GM18526 (cell line): ENCODE results near the gene MROH2A.

ENCODE experiments used
- POLR2A ChIP-seq: IDR thresholded peaks from 3 replicates; pipeline ENCODE4 v1.6.1; 2011; ENCODE audit not compliant: insufficient read length; ENCODE audit errors: extremely low read depth

MROH2A gene

DNA sequence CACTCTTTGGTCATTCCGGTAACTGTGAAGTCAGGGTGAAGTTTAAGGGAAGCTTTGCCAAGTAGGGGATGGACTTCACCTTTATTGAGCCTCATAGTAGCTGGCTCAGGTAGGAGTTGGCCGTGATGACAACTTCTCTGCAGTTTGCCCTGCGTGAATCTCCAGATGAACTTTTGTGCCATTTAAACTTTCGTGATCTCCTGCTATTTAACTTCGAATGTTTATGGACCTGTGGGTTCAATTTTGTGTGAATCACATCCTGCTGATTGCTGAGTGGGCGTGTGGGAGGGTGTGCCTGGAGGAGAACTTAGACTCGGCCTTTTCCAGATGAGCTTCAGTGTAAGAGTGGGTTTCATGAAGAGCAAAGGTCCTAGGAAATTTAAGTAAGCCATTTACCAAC is 13.9 kb upstream of the MROH2A start:
- no peak for TF ChIP-seq POLR2A

DNA sequence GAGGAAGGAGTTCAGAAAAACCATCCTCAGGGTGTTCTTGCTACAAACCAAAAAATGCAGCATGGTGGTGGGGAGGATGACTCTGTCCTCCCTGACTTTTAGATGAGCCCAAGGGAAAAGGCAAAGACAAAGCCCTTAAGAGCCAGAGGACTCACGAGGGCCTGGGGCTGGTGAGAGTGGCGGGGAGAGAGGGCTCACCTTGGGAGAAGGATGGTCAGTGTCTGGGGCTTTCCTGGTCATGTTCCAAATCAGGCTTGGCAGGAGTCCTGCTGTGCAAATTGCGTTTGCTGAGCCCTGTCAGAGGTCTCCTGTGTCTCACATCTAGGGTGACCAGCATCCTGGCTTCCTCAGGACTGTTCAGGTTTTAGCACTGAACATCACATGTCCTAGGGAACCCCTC is 13.4 kb upstream of the MROH2A start:
- TF ChIP-seq POLR2A: no peak

DNA sequence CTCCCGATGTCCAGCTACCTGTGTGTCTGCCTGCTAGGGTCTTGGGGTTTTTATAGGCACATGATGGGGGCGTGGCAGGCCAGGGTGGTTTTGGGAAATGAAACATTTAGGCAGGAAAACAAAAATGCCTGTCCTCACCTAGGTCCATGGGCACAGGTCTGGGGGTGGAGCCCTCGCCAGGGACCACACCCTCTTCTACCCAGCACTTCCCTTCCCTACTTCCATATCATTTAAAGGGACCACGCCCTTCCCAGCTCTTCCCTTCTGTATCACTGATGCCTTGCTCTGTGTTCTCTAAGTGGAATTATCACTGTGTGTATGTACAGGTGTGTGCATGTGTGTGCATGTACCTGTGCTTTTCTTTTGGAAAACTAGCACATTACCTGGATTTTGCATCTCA is 11.7 kb upstream of the MROH2A start:
- no peak for TF ChIP-seq POLR2A

DNA sequence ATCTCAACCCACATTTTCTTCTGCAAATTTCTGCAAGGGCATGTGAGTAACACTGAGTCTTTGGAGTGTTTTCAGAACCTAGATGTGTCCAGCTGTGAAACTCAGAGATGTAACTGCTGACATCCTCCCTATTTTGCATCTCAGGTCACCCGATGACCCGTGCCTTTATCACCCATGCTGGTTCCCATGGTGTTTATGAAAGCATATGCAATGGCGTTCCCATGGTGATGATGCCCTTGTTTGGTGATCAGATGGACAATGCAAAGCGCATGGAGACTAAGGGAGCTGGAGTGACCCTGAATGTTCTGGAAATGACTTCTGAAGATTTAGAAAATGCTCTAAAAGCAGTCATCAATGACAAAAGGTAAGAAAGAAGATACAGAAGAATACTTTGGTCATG is 10.1 kb upstream of the MROH2A start:
- no peak for TF ChIP-seq POLR2A

DNA sequence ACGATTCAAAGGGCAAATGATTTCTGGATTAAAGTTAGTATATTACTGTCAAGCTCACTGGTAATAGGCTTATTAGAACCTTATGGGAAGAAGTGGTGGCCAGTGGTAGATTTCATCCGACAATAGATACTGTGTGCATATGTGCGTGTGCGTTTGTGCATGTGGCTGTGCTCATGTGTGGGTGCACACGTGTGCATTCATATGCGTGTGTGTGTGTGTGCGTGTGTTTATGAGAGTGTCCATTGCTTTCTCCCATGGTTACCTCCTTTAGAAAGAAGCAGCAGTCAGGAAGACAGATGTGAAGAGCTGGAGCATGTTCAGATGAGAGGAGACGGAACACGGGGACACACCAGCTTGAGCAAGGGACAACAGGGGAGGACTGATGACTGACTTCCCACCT is 8.9 kb upstream of the MROH2A start:
- TF ChIP-seq POLR2A: no peak

DNA sequence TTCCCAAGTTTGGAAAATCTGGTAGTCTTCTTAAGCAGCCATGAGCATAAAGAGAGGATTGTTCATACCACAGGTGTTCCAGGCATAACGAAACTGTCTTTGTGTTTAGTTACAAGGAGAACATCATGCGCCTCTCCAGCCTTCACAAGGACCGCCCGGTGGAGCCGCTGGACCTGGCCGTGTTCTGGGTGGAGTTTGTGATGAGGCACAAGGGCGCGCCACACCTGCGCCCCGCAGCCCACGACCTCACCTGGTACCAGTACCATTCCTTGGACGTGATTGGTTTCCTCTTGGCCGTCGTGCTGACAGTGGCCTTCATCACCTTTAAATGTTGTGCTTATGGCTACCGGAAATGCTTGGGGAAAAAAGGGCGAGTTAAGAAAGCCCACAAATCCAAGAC is 6.0 kb upstream of the MROH2A start:
- TF ChIP-seq POLR2A: no peak

DNA sequence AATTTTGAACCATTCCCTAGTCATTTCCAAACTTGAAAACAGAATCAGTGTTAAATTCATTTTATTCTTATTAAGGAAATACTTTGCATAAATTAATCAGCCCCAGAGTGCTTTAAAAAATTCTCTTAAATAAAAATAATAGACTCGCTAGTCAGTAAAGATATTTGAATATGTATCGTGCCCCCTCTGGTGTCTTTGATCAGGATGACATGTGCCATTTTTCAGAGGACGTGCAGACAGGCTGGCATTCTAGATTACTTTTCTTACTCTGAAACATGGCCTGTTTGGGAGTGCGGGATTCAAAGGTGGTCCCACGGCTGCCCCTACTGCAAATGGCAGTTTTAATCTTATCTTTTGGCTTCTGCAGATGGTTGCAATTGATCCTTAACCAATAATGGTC is 5.5 kb upstream of the MROH2A start:
- no peak for TF ChIP-seq POLR2A

DNA sequence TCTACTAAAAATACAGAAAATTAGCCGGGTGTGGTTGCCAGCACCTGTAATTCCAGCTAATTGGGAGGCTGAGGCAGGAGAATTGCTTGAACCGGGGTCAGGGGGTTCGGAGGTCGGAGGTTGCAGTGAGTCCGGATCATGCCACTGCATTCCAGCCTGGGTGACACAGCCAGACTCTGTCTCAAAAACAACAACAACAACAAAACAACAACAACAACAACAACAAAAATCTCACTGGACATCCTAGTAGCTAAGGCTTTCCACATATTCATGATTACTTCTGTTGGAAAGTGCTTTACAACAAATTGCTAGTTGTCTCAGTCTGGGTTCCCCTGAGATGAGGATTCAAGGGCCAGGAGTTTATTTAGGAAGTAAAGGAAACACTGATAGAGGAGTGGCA is 4.3 kb upstream of the MROH2A start:
- TF ChIP-seq POLR2A: no peak

DNA sequence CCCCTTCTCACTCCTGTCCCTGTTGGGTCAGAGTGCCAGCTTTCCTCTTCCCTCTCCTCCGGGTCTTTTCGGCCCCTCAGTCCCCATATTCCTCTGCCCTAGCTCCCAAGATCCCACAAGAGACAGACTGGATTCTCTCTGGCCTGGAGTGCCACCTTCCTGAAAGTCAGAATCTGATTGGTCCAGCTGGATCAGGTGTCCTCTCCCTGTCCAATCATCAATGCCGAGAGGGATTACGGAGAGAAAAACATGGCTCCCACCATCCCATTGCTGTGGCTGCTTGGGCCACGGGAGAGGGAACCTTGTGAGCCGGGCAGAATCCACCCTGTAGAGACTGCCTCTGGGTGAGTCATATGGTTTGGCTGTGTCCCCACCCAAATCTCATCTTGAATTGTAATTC is 2.7 kb upstream of the MROH2A start:
- TF ChIP-seq POLR2A: no peak

DNA sequence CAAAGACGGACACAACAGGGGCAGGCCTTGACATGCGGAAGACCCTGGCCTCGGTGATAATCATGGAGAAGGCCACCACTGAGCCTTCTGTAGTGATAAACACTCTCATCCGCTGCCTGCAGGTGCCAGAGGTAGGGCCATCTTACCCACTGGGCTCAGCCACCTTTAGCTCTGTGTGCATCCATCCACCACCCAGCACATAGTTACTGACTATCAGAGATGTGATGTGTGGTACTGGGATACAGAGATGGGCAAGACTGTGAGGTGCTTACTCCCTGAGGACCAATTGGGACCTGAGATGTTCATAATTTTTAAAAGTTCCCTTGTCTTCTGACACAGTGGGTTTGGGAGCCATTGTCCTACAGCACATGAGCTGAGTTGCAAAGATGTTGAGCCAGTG is 1.6 kb downstream of the MROH2A start:
- TF ChIP-seq POLR2A: no peak

DNA sequence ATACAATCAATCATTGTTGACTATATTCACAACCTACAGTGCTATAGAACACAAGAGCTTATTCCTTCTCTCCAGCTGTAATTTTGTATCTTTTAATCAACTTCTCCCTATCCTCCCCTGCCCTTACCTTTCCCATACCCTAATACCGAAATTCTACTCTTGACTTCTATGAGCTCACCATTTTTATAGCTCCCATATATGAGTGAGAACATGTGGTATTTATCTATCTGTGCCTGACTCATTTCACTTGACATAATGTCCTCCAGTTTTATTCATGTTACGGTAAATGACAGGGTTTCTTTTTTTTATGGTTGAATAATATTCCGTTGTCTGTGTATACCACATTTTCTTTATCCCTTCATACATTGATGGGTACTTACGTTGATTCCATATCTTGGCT is 2.6 kb downstream of the MROH2A start:
- no peak for TF ChIP-seq POLR2A

DNA sequence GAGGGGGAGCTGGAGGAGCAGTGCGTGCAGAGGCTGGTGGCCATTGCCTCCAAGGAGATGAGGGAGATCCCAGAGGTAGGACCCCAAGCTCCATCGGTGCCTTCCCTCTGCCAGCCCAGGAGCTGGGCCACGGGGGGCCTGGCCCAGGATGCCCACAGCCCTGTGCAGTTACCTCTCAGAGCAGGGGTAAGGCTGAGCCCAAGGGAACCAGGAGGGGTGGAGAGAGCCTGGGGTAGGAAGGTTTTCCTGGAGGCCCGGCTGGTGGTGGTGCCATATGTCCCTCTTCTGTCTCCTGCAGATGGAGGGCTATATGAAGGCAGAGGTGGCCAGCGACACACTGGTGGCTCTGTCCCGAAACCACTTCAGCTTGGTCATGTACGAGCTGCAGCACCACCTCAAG is 11.4 kb downstream of the MROH2A start:
- TF ChIP-seq POLR2A: no peak

DNA sequence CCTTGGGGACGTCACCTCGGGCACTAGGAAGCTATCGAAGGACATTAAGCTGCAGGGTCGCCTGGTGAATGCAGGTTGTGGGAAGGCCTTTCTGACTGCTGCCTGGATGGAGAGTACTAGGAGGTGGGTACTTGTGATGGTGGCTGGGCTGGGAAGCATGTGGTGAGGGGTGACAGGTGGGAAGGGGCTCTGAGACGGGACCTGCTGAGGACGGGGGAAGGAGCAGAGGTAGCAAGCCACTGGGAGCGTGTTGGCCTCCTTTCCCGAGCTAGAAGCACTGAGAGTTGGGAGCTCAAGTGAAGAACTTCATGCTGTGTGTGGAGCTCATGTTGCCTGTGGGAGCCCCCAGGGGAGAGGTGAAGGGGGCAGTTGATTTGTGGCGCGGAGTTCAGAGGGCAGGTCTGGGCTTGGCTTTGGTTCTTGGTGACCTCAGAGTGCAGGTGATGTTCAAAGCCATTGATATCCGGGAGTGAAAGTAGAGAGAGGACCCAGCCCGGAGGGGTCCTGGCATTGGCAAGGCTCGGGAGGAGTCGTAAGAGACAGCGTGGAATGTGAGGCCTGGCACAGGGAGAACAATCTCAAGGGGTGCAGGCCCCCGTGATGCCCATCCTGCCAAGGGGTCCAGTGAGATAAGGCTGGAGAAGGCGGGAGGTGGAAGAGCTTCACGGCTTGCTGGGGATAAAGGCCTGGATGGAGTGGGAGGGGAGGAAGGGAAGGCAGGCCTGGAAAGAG is 13.2 kb downstream of the MROH2A start:
- TF ChIP-seq POLR2A: no peak

DNA sequence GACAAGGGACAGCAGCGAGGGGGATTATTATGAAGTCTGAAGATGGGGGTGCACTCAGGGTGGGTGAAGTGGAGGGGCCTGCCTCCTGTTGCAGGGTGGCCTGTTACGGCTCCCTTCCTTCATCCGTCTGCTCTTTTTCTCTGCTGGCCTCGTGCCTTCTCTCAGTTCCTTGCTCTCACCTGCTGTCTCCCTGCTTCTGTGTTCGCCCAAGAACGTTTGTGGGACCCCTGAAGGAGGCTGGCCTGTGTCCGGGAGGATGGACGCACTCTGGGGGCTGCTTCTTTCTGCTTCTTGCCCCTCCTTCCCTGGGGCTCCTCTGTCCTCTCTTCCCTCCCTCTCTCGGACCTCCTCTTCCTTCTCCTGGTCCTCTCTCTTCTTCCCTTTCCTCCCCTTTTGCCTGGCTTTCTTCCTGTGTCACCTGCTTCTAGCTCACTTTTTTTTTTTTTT is 13.8 kb downstream of the MROH2A start:
- no peak for TF ChIP-seq POLR2A

DNA sequence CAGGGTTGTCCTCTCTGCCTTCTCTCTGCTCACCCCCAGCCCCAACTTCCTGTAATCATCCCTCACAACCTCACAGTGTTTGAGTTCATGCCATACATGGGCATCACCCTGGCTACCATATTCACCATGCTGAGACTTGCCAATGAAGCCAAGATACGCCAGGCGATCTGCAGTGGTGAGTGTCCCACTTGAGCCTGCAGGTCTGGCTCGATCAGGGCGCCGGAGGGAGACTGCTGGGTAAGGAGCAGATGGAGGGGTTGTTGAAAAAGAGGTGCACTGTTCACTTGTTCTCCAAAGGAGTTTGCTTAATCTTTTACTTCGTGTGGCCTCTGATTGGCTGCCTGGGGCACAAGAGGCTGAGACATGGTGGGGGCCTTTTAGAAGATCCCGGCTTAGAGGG is 14.6 kb downstream of the MROH2A start:
- no peak for TF ChIP-seq POLR2A

DNA sequence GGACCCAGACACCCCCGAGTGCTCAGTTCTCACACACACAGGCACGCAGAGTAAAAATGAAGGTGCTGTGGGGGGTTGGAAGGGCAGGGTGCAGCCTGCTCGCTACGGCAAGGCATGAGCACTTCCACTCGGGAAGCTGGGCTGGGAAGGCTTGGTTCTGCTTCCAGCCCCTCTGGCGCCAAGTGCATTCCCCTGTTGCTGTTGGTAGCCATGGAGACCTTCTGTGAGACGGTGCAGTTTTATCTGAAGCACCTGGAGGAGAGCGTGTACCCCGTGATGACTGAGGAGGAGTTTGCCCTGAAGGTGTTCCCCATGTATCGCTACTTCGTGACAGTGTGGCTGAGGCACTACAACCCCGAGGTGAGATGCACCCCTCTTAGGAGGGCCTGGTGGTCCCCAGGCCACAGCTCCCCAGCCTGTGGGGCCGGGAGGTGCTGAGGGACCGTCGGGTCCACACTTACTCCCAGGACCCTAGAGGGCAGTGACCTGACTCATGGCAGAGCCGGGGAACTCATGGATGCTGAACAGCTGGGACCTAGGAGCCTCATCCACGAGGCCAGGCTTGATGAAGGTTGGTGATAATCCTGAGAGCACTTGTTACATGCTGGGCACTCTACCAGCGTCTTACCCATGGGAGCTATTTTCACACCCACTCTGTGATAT is 15.5 kb downstream of the MROH2A start:
- no peak for TF ChIP-seq POLR2A

DNA sequence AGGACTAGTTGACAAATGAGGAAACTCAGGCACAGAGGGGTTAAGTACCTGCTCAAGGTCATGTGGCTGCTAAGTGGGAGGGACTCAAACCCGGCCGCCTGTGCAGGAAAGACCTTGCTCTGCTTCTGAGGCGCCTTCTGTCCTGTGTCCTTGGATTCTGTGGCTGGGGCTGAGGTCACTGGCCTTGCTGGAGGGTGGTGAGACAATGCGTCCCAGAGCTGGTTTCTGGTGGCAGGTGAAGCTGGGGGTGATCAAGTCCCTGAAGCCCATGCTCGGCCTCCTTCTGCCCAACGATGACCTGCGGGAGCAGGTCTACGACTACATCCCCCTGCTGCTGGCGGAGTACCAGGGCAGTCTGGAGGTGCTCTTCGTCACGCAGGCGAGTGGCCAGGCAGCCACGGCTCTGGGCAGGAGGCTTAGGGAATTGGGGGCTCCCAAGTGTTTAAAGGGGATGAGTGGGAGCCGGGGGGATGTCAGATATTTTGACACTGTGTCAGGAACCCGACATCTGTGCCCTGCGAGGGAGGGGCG is 16.1 kb downstream of the MROH2A start:
- TF ChIP-seq POLR2A: no peak
